Measurements from ENCODE around the gene MUC5B. TPM values are rescaled to one million over a fixed set of nuclear protein-coding genes. Genes with fewer than 3 reads are reported as not detected.

Gene MUC5B
- total and polyA plus RNA-seq, 5 donors from 2014 or later, result not detected

DNA sequence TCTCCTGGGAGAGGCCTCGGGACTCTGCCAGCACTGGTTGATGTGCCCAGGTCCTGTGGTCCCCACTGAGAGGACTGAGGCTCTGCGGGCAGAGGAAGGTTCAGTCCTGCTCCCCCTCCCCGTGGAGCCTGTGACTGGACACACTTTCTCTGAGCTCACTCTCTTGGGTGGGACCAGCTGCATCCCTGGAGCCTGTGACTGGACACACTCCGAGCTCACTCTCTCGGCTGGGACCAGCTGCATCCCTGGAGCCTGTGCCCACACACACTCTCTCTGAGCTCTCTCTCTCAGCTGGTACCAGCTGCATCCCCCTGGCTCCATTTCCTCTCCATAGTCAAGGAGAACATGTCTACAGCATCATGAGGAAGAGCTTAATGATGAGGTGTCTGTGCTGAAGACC lies 47.1 kb downstream of the MUC5B start:
- H3K27ac Mint-ChIP-seq, result no peak overlapping the region
- H3K27me3 Mint-ChIP-seq, result no peaks in the 10 kb centered on the region
- Histone ChIP-seq H3K27me3 (ENCODE audit: control insufficient read depth, insufficient read depth, low read length) (no peaks in the 10 kb centered on the region), H3K9me3 (ENCODE audit: control insufficient read depth in 2 of 2, low read length in 2 of 2) (no peaks in the 10 kb centered on the region), H3K36me3 (ENCODE audit: control insufficient read depth, insufficient read depth, low read length) (no peaks in the 10 kb centered on the region), H3K27ac (ENCODE audit: insufficient read depth, low read length, poor library complexity, severe bottlenecking) (no peak overlapping the region), H3K4me3 (ENCODE audit: low read depth, low read length) (no peak overlapping the region), H3K4me1 (ENCODE audit: control insufficient read depth, insufficient read depth, low read length, poor library complexity, severe bottlenecking) (no peaks in the 10 kb centered on the region)
- H3K4me3 Mint-ChIP-seq, result no peak overlapping the region
- ATAC-seq (ENCODE audit: low read depth in 2 of 2) (no peak), DNase-seq (no peak)
- H3K36me3 Mint-ChIP-seq, result no peaks in the 10 kb centered on the region
- peaks cover 0 to 4% (median 0%) of the 10 kb centered on the region in 4 donors for H3K4me1 Mint-ChIP-seq
- H3K9me3 Mint-ChIP-seq, result peaks cover 0 to 5% (median 0%) of the 10 kb centered on the region in 7 donors

DNA sequence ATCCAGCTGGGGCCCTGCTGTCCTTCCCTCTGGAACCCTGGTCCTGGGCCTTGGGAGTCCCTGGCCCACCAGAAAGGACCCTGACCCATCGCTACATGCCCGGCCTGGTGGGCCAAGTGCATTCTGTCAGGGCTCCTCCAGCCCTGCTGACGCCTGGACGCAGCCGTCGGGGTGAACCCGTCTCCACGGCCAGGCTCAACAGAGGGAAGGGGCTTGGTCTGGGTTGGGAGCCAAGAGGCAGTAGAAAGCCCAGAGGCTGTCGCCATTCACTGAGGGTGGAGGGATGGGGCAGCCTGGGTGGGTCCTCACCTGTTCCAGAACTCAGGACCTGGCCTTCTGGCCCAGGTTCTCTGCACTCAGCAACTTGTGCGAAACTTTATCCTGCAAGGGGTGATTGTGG lies 47.6 kb downstream of the MUC5B start:
- Histone ChIP-seq H3K27ac (ENCODE audit: insufficient read depth, low read length, poor library complexity, severe bottlenecking) (no peak overlapping the region), H3K4me1 (ENCODE audit: control insufficient read depth, insufficient read depth, low read length, poor library complexity, severe bottlenecking) (no peaks in the 10 kb centered on the region), H3K4me3 (ENCODE audit: low read depth, low read length) (no peak overlapping the region), H3K36me3 (ENCODE audit: control insufficient read depth, insufficient read depth, low read length) (peaks cover under 1% of the 10 kb centered on the region), H3K27me3 (ENCODE audit: control insufficient read depth, insufficient read depth, low read length) (no peaks in the 10 kb centered on the region), H3K9me3 (ENCODE audit: control insufficient read depth in 2 of 2, low read length in 2 of 2) (no peaks in the 10 kb centered on the region)
- H3K4me3 Mint-ChIP-seq, result no peak overlapping the region
- H3K9me3 Mint-ChIP-seq, result peaks cover 0 to 5% (median 0%) of the 10 kb centered on the region in 7 donors
- peaks cover under 1% of the 10 kb centered on the region for H3K36me3 Mint-ChIP-seq
- no peak overlapping the region for H3K27ac Mint-ChIP-seq
- DNase-seq (no peak), ATAC-seq (ENCODE audit: low read depth in 2 of 2) (no peak)
- no peaks in the 10 kb centered on the region for H3K27me3 Mint-ChIP-seq
- peaks cover 0 to 4% (median 0%) of the 10 kb centered on the region in 4 donors for H3K4me1 Mint-ChIP-seq

DNA sequence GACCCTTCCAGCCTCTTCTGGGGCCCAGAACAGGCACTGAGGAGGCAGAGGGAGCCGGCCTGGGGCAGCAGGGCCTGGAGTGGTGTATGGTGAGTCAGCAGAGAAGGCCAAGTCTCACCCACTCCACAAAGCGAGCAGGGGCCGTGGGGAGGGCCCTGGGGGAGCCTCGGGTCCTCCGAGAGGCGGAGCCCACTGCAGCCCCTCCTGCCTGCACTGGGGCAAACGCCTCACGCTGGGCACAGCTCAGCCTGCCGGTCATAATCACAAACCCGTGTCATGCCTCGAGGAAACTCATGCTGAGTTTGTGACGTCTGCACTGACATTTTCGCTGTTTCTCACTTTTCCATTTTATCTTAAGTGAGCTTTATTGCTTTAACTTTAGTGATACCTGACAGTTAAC lies 48.1 kb downstream of the MUC5B start:
- H3K4me3 ChIP-seq (ENCODE audit: low read depth, low read length), result no peak overlapping the region
- Mint-ChIP-seq H3K4me3 (no peak overlapping the region), H3K36me3 (peaks cover 3% of the 10 kb centered on the region), H3K27me3 (no peaks in the 10 kb centered on the region), H3K27ac (no peak overlapping the region), H3K4me1 (peaks cover 0 to 4% (median 0%) of the 10 kb centered on the region in 4 donors), H3K9me3 (peaks cover 0 to 5% (median 0%) of the 10 kb centered on the region in 7 donors)
- no peak overlapping the region for H3K27ac ChIP-seq (ENCODE audit: insufficient read depth, low read length, poor library complexity, severe bottlenecking)
- no peaks in the 10 kb centered on the region for H3K9me3 ChIP-seq (ENCODE audit: control insufficient read depth in 2 of 2, low read length in 2 of 2)
- DNase-seq, result no peak
- peaks cover 6% of the 10 kb centered on the region for H3K36me3 ChIP-seq (ENCODE audit: control insufficient read depth, insufficient read depth, low read length)
- H3K4me1 ChIP-seq (ENCODE audit: control insufficient read depth, insufficient read depth, low read length, poor library complexity, severe bottlenecking), result no peaks in the 10 kb centered on the region
- H3K27me3 ChIP-seq (ENCODE audit: control insufficient read depth, insufficient read depth, low read length), result no peaks in the 10 kb centered on the region
- ATAC-seq (ENCODE audit: low read depth in 2 of 2), result no peak

DNA sequence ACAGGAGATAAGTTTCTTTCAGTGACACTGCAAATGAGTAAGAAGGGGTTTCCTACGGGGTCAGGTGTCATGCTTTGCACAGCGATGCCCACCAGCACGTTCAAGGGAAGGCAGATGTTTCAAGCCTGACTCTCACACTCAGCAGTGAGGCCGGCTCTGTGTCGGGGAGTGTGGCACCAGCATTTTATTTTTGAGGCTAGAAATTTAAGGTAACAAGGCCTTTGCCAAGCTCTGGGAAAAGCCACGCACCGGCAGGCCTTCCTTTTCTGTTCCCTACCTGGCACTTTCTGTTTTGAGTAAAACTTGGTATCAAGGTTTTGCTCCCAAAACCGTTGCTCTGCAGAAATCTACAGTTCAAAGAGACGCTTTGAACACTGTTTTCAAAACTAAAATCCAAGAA lies 48.5 kb downstream of the MUC5B start:
- no peak overlapping the region for H3K27ac ChIP-seq (ENCODE audit: insufficient read depth, low read length, poor library complexity, severe bottlenecking)
- H3K9me3 Mint-ChIP-seq, result peaks cover 0 to 5% (median 0%) of the 10 kb centered on the region in 7 donors
- H3K27ac Mint-ChIP-seq, result no peak overlapping the region
- DNase-seq (no peak), ATAC-seq (ENCODE audit: low read depth in 2 of 2) (no peak)
- no peak overlapping the region for H3K4me3 ChIP-seq (ENCODE audit: low read depth, low read length)
- no peaks in the 10 kb centered on the region for H3K9me3 ChIP-seq (ENCODE audit: control insufficient read depth in 2 of 2, low read length in 2 of 2)
- H3K4me1 ChIP-seq (ENCODE audit: control insufficient read depth, insufficient read depth, low read length, poor library complexity, severe bottlenecking), result no peaks in the 10 kb centered on the region
- H3K4me1 Mint-ChIP-seq, result peaks cover 0 to 4% (median 0%) of the 10 kb centered on the region in 4 donors
- H3K27me3 Mint-ChIP-seq, result no peaks in the 10 kb centered on the region
- peaks cover 5% of the 10 kb centered on the region for H3K36me3 Mint-ChIP-seq
- H3K36me3 ChIP-seq (ENCODE audit: control insufficient read depth, insufficient read depth, low read length), result peaks cover 9% of the 10 kb centered on the region
- H3K4me3 Mint-ChIP-seq, result no peak overlapping the region
- no peaks in the 10 kb centered on the region for H3K27me3 ChIP-seq (ENCODE audit: control insufficient read depth, insufficient read depth, low read length)

- DNase-seq (no peak), ATAC-seq (ENCODE audit: low read depth in 2 of 2) (no peak)
- Histone ChIP-seq H3K4me3 (ENCODE audit: low read depth, low read length) (no peak overlapping the region), H3K27ac (ENCODE audit: insufficient read depth, low read length, poor library complexity, severe bottlenecking) (no peak overlapping the region), H3K27me3 (ENCODE audit: control insufficient read depth, insufficient read depth, low read length) (no peaks in the 10 kb centered on the region), H3K9me3 (ENCODE audit: control insufficient read depth in 2 of 2, low read length in 2 of 2) (no peaks in the 10 kb centered on the region), H3K36me3 (ENCODE audit: control insufficient read depth, insufficient read depth, low read length) (peaks cover 14% of the 10 kb centered on the region), H3K4me1 (ENCODE audit: control insufficient read depth, insufficient read depth, low read length, poor library complexity, severe bottlenecking) (no peaks in the 10 kb centered on the region)
- no peaks in the 10 kb centered on the region for H3K27me3 Mint-ChIP-seq
- H3K4me1 Mint-ChIP-seq, result peaks cover 0 to under 1% (median 0%) of the 10 kb centered on the region in 4 donors
- peaks cover 0 to under 1% (median 0%) of the 10 kb centered on the region in 7 donors for H3K9me3 Mint-ChIP-seq
- H3K4me3 Mint-ChIP-seq, result no peak overlapping the region
- H3K36me3 Mint-ChIP-seq, result peaks cover 7% of the 10 kb centered on the region
- H3K27ac Mint-ChIP-seq, result no peak overlapping the region
Measured at GRCh38 chr11:1271927-1272326, 49.1 kb downstream of the MUC5B start.

DNA sequence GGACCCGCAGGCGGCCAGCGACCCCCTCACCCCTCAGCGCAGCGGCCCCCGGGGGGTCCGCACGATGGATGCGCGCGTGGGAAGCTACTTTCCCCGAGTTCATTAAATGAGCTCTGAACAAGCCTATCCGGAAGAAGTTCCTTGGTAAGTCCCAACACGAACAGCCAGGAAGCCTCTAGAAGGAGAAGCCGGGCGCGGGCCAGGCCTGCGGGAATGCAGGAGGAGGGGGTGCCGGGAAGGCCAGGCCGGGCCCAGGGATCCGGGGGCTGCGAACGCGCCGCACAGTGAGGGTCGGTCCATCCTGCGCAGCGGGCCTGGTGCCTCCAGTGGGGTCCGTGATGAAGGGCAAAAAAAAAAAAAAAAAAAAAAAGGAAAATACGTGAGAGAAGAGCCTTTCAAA lies 49.7 kb downstream of the MUC5B start:
- Histone ChIP-seq H3K4me1 (ENCODE audit: control insufficient read depth, insufficient read depth, low read length, poor library complexity, severe bottlenecking) (no peaks in the 10 kb centered on the region), H3K9me3 (ENCODE audit: control insufficient read depth in 2 of 2, low read length in 2 of 2) (no peaks in the 10 kb centered on the region), H3K27me3 (ENCODE audit: control insufficient read depth, insufficient read depth, low read length) (no peaks in the 10 kb centered on the region), H3K36me3 (ENCODE audit: control insufficient read depth, insufficient read depth, low read length) (peaks cover 16% of the 10 kb centered on the region), H3K27ac (ENCODE audit: insufficient read depth, low read length, poor library complexity, severe bottlenecking) (no peak overlapping the region), H3K4me3 (ENCODE audit: low read depth, low read length) (no peak overlapping the region)
- no peak overlapping the region for H3K4me3 Mint-ChIP-seq
- no peaks in the 10 kb centered on the region for H3K9me3 Mint-ChIP-seq
- no peak overlapping the region for H3K27ac Mint-ChIP-seq
- H3K4me1 Mint-ChIP-seq, result peaks cover 0 to 2% (median 0%) of the 10 kb centered on the region in 4 donors
- peaks cover 9% of the 10 kb centered on the region for H3K36me3 Mint-ChIP-seq
- ATAC-seq (ENCODE audit: low read depth in 2 of 2) (no peak), DNase-seq (no peak)
- no peaks in the 10 kb centered on the region for H3K27me3 Mint-ChIP-seq

GRCh38 chr11:1274501-1274900 lies 51.6 kb downstream of the MUC5B start:
- H3K27ac Mint-ChIP-seq, result no peak overlapping the region
- H3K27ac ChIP-seq (ENCODE audit: insufficient read depth, low read length, poor library complexity, severe bottlenecking), result no peak overlapping the region
- no peak for ATAC-seq (ENCODE audit: low read depth in 2 of 2)
- no peak overlapping the region for H3K4me3 Mint-ChIP-seq
- H3K9me3 ChIP-seq (ENCODE audit: control insufficient read depth in 2 of 2, low read length in 2 of 2), result no peaks in the 10 kb centered on the region
- DNase-seq, result no peak
- no peaks in the 10 kb centered on the region for H3K27me3 Mint-ChIP-seq
- peaks cover 12% of the 10 kb centered on the region for H3K36me3 Mint-ChIP-seq
- no peaks in the 10 kb centered on the region for H3K9me3 Mint-ChIP-seq
- peaks cover 0 to 3% (median 0%) of the 10 kb centered on the region in 4 donors for H3K4me1 Mint-ChIP-seq
- H3K4me1 ChIP-seq (ENCODE audit: control insufficient read depth, insufficient read depth, low read length, poor library complexity, severe bottlenecking), result no peaks in the 10 kb centered on the region
- H3K4me3 ChIP-seq (ENCODE audit: low read depth, low read length), result no peak overlapping the region
- H3K36me3 ChIP-seq (ENCODE audit: control insufficient read depth, insufficient read depth, low read length), result peaks cover 16% of the 10 kb centered on the region
- no peaks in the 10 kb centered on the region for H3K27me3 ChIP-seq (ENCODE audit: control insufficient read depth, insufficient read depth, low read length)

- H3K4me3 ChIP-seq (ENCODE audit: low read depth, low read length), result no peak overlapping the region
- H3K36me3 Mint-ChIP-seq, result peaks cover 12% of the 10 kb centered on the region
- H3K4me1 ChIP-seq (ENCODE audit: control insufficient read depth, insufficient read depth, low read length, poor library complexity, severe bottlenecking), result no peaks in the 10 kb centered on the region
- no peak overlapping the region for H3K27ac ChIP-seq (ENCODE audit: insufficient read depth, low read length, poor library complexity, severe bottlenecking)
- no peaks in the 10 kb centered on the region for H3K27me3 Mint-ChIP-seq
- H3K4me1 Mint-ChIP-seq, result peaks cover 0 to 3% (median 0%) of the 10 kb centered on the region in 4 donors
- H3K27ac Mint-ChIP-seq, result peak overlapping the region in 1 of 3 donors; percentile 26
- no peaks in the 10 kb centered on the region for H3K9me3 ChIP-seq (ENCODE audit: control insufficient read depth in 2 of 2, low read length in 2 of 2)
- peaks cover 20% of the 10 kb centered on the region for H3K36me3 ChIP-seq (ENCODE audit: control insufficient read depth, insufficient read depth, low read length)
- no peak for ATAC-seq (ENCODE audit: low read depth in 2 of 2)
- no peak overlapping the region for H3K4me3 Mint-ChIP-seq
- H3K9me3 Mint-ChIP-seq, result no peaks in the 10 kb centered on the region
- no peak for DNase-seq
- no peaks in the 10 kb centered on the region for H3K27me3 ChIP-seq (ENCODE audit: control insufficient read depth, insufficient read depth, low read length)
Measured at GRCh38 chr11:1275021-1275420, 52.2 kb downstream of the MUC5B start.
